AG20443 (cell line): ENCODE measurements around the gene DLX6.
"Not testable (repeated sequence)": the region's sequence is repeated elsewhere in the genome, so short reads cannot be mapped to it uniquely, and the experiment has no call there.

Source experiments
- DNase-seq: peaks from one replicate; pipeline ENCODE4 v3.0.0; 2012; ENCODE audit warnings: low spot score, mixed read lengths

The DLX6 gene

DNA sequence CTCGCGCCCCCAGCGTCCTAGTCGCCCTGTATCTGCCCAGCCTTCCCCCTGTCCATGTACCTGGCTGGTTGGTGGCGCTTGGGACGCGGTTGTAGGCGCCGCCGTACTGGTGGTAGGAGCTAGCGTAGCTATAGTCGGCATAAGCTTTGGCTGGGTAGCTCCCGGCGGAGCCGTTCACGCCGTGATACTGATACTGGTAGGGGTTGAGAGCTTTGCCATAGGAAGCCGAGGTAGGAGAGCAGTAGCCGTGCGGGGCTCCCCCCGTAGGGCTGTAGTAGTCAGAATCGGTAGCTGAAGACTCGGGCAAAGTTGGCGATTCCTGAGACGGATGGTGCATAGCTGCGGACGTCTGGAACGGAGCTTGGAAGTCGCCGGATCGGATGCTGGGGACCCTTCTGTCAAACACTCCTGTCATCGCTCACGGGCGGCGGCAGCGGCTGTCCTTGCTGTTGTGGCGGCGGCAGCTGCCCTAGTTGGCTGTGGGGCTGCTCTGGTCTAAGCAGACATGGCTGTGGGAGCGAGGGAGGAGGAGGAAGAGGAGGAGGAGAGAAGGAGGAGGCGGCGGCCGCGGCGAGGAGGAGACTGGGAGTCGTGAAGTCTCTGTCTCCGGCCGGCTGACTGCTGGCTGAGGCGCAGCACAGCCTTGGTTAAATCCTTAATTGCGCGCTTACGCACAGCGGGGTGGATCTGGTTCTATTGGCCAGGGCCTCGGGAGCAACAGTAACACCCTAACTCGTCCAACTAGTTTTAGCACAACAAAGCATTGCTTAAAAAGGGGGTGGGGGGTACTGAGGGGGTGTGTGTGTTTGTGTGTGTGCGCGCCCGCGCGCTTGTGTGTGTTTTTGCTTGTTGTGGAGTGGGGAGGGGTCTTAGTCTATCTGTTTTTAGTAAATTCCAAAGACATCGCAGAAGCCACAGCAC, 19.1 kb downstream of the DLX6 start, which contains the start of gene DLX5:
DLX5 (minus strand) TSS at position 623 of the 921 bp plus-strand sequence; CDS start at position 415, 208 bp downstream.
- peak; percentile 60 for DNase-seq

- no peak for DNase-seq
Observed at GRCh38 chr7:97025130-97025499, 19.8 kb downstream of the DLX6 start.

DNA sequence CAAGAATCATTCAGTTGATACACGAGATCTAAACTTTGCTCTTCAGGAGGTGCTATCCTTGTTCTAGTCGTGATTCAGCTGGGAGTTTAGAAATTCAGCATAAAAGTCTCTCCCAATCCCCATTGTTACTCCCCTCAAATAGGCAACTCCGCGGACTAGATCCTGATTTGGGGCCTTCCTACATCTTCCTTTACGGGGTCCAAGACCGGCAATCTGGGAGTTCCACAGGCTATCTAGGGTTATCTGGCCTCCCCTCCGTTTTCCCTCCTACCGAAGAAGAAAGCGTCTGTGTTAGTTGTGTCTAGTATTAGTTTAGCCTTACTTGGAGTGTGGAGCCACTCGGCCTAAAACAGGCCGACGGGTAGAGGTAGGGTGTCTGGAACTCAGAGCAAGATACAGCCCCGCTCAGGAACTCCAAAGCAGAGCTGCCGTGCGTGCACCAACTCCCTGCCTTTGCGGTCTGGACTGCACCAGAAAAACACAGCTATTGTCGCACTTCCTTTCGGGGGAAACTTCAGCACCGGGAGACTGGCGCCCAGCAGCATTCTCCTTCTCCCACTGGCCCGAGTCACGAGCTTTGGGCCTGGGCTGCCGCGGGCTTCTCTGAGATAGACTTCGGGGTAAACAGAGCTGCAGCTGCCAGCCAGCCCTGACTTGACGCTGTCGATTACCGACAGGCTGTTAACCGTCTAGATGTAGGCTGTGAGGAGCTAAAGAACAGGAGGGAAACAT, 20.8 kb downstream of the DLX6 start:
- DNase-seq = no peak

DNA sequence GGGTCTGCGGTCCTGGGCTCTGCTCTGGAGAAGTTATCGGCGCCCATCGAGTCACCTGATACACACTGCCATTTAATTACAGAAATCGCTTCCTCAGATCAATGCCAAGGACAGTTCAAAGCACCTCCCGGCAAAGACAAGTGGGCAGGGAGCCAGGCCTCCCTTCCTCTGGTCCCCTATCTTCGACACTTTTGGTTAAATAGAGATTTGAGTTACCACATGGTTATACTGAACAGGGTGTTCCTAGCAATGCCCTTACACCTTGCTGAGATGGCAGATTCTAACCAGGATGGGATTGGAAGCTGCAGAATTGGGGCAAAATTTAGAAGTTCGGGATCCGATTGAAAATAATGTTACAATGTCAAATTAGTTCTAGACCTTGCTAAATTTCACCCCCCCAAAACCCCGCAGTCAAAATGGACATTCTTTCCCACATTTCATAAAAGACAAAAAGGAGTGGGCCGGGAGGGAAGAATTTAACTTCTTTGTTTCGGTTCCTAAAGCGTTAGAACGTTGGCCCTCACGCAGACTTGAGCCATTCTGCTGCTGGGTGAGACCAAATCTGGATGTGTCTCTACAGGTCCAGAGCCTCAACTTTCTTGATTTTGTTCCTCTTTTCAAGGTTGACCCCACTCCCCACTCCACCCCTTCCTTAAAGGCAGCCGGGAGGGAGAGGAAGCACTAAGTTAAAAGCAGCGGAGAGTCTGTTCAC, 21.5 kb downstream of the DLX6 start:
- no peak for DNase-seq

- DNase-seq = peak; percentile 89
Observed at GRCh38 chr7:97027427-97028234, 22.3 kb downstream of the DLX6 start.

- not testable (repeated sequence) for DNase-seq
Observed at GRCh38 chr7:97034213-97034852, 29.0 kb downstream of the DLX6 start.

- DNase-seq = no peak
Observed at GRCh38 chr7:97039374-97040065, 34.2 kb downstream of the DLX6 start.

DNA sequence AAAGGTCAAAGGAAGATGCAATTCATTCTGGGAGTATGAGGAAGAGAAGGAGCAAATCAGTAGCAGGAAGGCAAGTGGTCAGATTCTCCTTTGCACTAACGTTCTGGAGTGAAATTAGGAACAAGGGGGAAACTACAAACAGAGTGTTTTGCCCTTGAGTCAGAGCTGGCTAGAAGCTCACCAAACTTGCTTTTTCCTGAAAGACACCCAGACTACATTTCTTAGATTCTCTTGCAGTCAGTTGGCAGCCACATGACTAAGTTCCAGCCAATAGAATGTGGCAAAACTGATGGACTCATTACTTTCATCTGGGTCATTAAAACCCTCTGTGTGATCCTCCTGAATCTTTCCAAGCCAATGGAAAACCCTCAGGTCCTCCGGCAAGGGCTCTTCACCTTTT, 37.9 kb downstream of the DLX6 start:
- peak; percentile 38 for DNase-seq
